ENCODE data around the gene MICALL2.

Gene MICALL2

GRCh38 chr7:1457949-1458682 lies 1.2 kb downstream of the MICALL2 start:
- H3K4me3 ChIP-seq (IDR thresholded peaks at IDR 0.05; ENCODE audit: insufficient read depth, low read depth, low read length), result no peak overlapping the region
- H3K27ac ChIP-seq, result no peak overlapping the region
- H3K4me1 ChIP-seq (ENCODE audit: low read depth, poor library complexity, severe bottlenecking), result peaks cover 14% of the 10 kb centered on the region
- H3K4me2 ChIP-seq, result peak overlapping the region; percentile 92; the same call in 1 of the 2 replicates
- H3K9ac ChIP-seq, result no peak overlapping the region
- no peaks in the 10 kb centered on the region for H3K36me3 ChIP-seq (ENCODE audit: insufficient read depth)
- TF ChIP-seq CTCF (conservative IDR thresholded peaks at IDR 0.05; ENCODE audit: low read depth, low read length), result no peak
- no peaks in the 10 kb centered on the region for H3K79me2 ChIP-seq (ENCODE audit: insufficient read depth, low read depth)
- H2AFZ ChIP-seq (ENCODE audit: low read depth), result no peak overlapping the region
- H4K20me1 ChIP-seq (ENCODE audit: insufficient read depth), result no peaks in the 10 kb centered on the region
- peaks cover 49% of the 10 kb centered on the region; the same call in 1 of the 2 replicates for H3K27me3 ChIP-seq (ENCODE audit: insufficient read depth, low read depth)

- Histone ChIP-seq H3K9ac (no peak overlapping the region), H3K79me2 (ENCODE audit: insufficient read depth, low read depth) (no peaks in the 10 kb centered on the region), H2AFZ (ENCODE audit: low read depth) (no peak overlapping the region), H3K27ac (no peak overlapping the region), H4K20me1 (ENCODE audit: insufficient read depth) (no peaks in the 10 kb centered on the region), H3K4me3 (IDR thresholded peaks at IDR 0.05; ENCODE audit: insufficient read depth, low read depth, low read length) (no peak overlapping the region), H3K4me2 (no peak overlapping the region), H3K27me3 (ENCODE audit: insufficient read depth, low read depth) (peaks cover 57% of the 10 kb centered on the region), H3K4me1 (ENCODE audit: low read depth, poor library complexity, severe bottlenecking) (peaks cover 9% of the 10 kb centered on the region), H3K36me3 (ENCODE audit: insufficient read depth) (no peaks in the 10 kb centered on the region)
- TF ChIP-seq CTCF (conservative IDR thresholded peaks at IDR 0.05; ENCODE audit: low read depth, low read length), result no peak
These were observed 2.0 kb downstream of the MICALL2 start for GRCh38 chr7:1457059-1457948.

- H3K79me2 ChIP-seq (ENCODE audit: insufficient read depth, low read depth), result no peaks in the 10 kb centered on the region
- H3K4me2 ChIP-seq, result no peak overlapping the region
- H4K20me1 ChIP-seq (ENCODE audit: insufficient read depth), result no peaks in the 10 kb centered on the region
- peaks cover 67% of the 10 kb centered on the region for H3K27me3 ChIP-seq (ENCODE audit: insufficient read depth, low read depth)
- H3K36me3 ChIP-seq (ENCODE audit: insufficient read depth), result no peaks in the 10 kb centered on the region
- H3K4me1 ChIP-seq (ENCODE audit: low read depth, poor library complexity, severe bottlenecking), result peaks cover 9% of the 10 kb centered on the region
- no peak overlapping the region for H3K27ac ChIP-seq
- no peak overlapping the region for H2AFZ ChIP-seq (ENCODE audit: low read depth)
- no peak overlapping the region for H3K9ac ChIP-seq
- no peak overlapping the region for H3K4me3 ChIP-seq (IDR thresholded peaks at IDR 0.05; ENCODE audit: insufficient read depth, low read depth, low read length)
- no peak for TF ChIP-seq CTCF (conservative IDR thresholded peaks at IDR 0.05; ENCODE audit: low read depth, low read length)
These were observed 3.3 kb downstream of the MICALL2 start for GRCh38 chr7:1455955-1456354.

GRCh38 chr7:1455241-1455939 lies 3.9 kb downstream of the MICALL2 start:
- H2AFZ ChIP-seq (ENCODE audit: low read depth), result no peak overlapping the region
- H3K9ac ChIP-seq, result no peak overlapping the region
- peaks cover 5% of the 10 kb centered on the region for H3K4me1 ChIP-seq (ENCODE audit: low read depth, poor library complexity, severe bottlenecking)
- no peaks in the 10 kb centered on the region for H3K79me2 ChIP-seq (ENCODE audit: insufficient read depth, low read depth)
- no peak for TF ChIP-seq CTCF (conservative IDR thresholded peaks at IDR 0.05; ENCODE audit: low read depth, low read length)
- no peaks in the 10 kb centered on the region for H4K20me1 ChIP-seq (ENCODE audit: insufficient read depth)
- H3K36me3 ChIP-seq (ENCODE audit: insufficient read depth), result no peaks in the 10 kb centered on the region
- H3K4me3 ChIP-seq (IDR thresholded peaks at IDR 0.05; ENCODE audit: insufficient read depth, low read depth, low read length), result no peak overlapping the region
- no peak overlapping the region for H3K4me2 ChIP-seq
- H3K27me3 ChIP-seq (ENCODE audit: insufficient read depth, low read depth), result peaks cover 72% of the 10 kb centered on the region
- no peak overlapping the region for H3K27ac ChIP-seq

Data from KMS-11 (cell line).